Head of caudate nucleus (tissue), 42 donors: Measurements from ENCODE around the gene COL27A1.
"Not testable (repeated sequence)": the region's sequence is repeated elsewhere in the genome, so short reads cannot be mapped to it uniquely, and the experiment has no call there.

ENCODE experiments used
- DNase-seq, 42 donors: peaks; one replicate each; pipeline versions ENCODE4 v3.0.0 to v3.0.0-alpha.2; 2020 to 2021; ENCODE audit warnings: mixed read lengths in 7 of 42
- intact Hi-C: fragments of 100-400 bp; cut with DNase I; formaldehyde crosslinking; loops from one replicate; pipeline ENCODE4 v1.15.0; 2022

Gene COL27A1

DNA sequence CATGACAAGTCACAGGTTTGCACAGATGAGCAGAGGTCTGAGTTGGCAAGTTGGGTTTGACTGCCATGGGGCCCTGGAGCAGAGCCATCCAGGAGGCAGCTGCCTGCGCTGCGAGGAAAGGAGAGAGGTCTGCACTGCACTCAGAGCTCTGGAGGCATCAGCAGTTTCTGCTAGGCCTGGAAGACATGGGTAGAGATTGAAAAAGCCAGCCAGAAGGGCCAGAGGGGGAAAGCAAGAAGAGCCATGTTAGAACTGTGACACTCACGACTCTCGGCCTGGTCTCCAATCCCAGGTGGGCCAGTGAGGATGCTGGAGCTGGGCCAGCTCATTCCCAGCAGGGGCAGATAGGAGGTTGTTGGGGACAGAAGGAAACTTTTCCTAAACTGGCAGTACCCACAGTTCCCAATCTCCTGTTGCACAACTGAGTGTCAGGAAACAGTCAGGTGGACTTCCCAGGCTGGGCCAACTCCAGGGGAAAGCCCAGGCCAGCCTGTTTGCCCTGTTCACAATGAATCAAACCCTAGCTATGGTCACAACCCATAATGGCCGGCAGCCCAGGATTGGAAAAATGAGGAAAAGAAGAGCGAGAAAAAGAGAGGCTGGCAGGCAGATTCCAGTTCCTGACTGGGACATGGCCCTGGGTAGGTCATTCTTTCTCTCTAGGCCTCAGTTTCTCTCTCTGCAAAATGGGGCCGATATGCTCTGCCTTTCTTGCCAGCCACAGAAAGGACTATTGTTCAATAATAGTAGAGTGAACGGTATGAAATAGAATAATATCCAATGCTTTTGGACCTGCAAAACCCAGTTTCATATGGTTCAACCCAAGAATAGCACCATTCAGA, 159.8 kb downstream of the COL27A1 start:
- DNase-seq = peak in 10 of 42 donors; percentile 4 to 40 (median 17)
- intact Hi-C loops = no loop called here

DNA sequence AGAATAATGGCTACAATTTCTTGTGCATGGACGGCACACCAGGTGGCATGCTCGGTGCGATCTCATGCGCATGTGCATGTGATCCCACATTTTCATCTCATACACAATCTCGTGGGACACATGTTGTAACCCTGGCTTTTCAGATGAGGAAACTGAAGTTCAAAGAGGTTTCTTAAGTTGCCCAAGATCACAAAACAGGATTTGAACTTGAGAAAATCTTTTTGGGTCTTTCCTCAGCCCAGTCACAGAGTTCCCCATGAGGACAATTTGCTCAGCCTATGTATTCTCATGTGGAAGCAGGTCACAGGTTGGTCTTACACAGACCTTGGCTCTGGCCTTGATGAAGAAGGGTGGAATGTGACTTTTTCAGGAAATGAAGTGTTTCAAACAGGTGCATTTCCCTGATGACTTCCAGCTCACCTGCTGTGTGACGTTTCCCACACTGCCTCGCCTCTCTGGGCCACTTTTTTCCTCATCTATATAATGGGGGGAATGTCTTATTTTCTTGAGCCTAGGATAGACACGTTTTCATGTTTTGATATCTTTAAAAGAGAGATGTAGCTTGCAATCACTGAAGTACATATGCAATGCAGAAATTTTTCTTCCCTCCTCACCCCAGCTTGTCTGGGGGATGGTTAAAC, 160.5 kb downstream of the COL27A1 start:
- DNase-seq = peak in 7 of 42 donors; percentile 2 to 30 (median 4)
- intact Hi-C loops = no loop called here

DNA sequence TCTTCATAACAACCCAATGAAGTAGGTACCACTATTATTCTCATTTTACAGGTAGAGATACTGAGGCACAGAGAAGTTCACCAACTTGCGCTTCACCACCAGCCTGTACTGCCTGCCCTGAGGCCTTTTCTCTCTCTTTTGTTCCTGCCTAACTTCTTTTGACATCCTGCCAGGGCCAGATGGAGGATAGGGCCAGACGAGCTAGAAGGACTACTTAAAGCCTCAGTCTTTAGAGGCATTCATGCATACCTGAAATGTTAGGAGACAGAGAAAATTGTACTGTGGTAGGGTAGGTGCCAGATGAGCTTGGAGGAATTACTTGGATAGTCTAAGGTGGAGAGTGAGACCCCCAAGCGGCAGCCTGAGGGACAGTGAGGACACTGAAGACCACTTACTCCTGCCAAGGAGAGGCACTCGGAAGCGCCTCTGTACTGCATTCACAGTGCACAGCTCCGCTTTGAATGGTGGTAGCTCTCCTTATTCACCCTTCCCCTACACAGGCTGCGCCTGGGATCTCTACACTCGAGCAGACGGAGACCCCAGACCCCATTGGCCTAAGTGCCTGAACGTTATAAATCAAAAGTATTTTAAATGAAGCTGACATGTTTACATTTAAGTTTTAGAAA, 161.4 kb downstream of the COL27A1 start:
- peak in 7 of 42 donors; percentile 1 to 34 (median 7) for DNase-seq
- intact Hi-C loops = no loop called here

DNA sequence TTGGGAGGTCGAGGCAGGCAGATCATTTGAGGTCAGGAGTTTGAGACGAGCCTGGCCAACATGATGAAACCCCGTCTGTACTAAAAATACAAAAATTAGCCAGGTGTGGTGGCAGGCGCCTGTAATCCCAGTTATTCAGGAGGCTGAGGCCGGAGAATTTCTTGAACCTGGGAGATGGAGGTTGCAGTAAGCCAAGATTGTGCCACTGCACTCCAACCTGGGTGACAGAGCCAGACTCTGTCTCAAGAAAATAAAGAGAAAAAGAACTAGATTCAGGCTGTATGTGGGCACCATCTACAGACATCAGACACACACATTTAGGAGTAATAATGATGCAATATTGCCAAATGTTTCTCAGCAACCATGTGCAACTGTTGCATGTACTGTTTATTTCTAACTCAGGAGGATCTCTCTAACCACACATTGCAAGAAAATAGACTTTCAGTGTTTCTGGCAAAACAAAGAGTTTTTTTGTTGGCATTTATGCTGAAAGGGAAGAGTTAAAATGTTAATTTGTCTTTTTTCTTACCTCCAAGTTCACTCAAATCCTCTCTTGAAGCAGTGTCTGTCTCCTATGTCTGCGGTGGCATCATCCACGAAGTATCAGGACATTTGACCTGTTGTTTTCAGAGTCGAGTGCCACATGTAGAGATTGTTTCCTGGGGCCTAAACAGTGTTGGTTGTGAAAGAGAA, 162.5 kb downstream of the COL27A1 start:
- peak in 6 of 42 donors; percentile 0 to 25 (median 6) for DNase-seq

DNA sequence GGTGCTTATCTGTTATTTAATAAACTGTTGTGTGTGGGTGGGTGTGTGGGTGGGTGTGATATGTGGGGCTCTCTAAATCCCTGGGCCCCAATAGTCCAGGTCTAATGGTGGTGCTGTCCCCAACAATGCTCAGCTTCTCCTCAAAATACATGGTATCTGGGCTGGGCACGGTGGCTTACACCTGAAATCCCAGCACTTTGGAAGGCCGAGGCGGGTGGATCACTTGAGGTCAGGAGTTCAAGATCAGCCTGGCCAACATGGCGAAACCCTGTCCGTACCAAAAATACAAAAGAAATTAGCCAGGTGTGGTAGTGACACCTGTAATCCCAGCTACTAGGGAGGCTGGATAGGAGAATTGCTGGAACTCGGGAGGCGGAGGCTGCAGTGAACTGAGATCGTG, 163.1 kb downstream of the COL27A1 start:
- DNase-seq = peak in 7 of 42 donors; percentile 2 to 27 (median 3)
- intact Hi-C loops = no loop called here

More for the DNA sequence above, 162.5 kb downstream of the COL27A1 start:
- intact Hi-C loops = no loop called here

DNA sequence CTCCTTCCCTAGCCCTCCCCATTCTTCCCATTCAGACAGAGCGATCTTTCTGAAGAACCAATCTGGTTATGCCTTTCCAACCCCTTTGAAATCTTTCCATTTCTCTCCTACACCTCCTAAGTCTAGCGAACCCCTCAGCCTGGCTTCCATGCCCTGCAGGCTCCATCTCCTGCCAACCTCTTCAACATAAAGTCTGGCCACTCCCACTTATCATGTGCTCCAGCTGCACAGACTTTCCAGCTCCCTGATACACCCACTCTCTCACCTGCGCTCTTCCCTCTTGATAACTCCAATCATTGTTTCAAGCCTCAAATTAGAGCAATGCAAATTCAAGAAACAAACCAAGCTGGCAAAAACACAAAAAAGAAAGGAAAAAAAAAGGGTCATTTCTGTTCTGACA, 163.8 kb downstream of the COL27A1 start:
- intact Hi-C loops = no loop called here
- peak in 21 of 42 donors; percentile 14 to 73 (median 41) for DNase-seq

DNA sequence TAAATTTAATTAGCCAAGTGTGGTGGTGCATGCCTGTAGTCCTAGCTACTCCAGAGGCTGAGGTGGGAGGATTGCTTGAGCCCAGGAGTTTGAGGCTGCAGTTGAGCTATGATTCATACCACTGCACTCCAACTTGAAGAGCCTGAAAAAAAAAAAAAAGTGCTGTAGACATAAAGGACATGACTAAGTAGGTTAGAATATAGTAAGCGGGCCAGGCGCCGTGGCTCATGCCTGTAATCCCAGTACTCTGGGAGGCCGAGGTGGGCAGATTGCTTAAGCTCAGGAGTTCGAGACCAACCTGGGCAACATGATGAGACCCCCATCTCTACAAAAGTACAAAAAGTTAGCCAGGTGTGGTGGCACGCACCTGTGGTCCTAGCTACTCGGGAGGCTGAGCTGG, 165.4 kb downstream of the COL27A1 start:
- DNase-seq = peak in 1 of 42 donors; percentile 34
- intact Hi-C loops = not testable (repeated sequence)

DNA sequence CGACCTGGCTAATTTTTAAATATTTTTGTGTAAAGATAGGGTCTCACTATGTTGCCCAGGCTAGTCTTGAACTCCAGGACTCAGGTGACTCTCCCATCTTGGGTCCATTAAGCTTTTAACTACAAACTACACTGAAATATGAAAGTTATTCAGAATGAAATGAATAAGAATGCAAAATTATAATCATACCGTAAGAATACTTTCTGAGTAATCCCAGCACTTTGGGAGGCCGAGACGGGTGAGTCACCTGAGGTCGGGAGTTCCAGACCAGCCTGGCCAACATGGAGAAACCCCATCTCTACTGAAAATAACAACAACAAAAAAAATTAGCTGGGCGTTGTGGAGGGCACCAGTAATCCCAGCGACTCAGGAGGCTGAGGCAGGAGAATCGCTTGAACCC, 166.4 kb downstream of the COL27A1 start:
- intact Hi-C loops = no loop called here
- DNase-seq = peak in 1 of 42 donors; percentile 18

DNA sequence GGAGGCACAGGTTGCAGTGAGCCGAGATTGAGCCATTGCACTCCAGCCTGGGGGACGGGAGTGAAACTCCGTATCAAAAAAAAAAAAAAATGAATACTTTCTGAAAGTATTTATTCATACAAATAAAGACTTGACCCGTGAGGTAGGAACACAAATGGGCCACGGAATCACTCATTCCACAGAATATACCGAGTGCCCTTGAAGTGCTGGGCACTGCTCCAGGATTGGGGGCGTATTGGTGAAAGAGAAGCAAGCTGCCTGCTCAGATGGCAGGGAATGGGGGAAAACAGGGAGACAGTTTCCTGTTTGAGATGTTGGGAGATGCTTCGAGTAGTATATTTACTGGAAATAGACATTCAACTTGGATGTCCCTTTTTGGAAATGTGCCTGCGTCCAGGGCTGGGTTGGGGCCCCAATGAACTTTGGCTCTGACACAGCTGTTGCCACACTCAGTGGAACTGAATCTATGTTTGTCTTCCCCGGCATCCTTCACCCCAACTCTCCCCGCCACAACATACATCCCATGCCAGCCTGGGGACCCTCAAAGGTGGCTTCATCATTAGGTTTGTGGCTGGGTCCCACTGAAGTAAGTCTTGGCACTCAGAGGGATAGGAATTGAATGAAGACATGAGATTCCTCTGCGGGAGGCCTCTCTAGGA, 167.0 kb downstream of the COL27A1 start:
- DNase-seq, intact Hi-C loops: not testable (repeated sequence)

DNA sequence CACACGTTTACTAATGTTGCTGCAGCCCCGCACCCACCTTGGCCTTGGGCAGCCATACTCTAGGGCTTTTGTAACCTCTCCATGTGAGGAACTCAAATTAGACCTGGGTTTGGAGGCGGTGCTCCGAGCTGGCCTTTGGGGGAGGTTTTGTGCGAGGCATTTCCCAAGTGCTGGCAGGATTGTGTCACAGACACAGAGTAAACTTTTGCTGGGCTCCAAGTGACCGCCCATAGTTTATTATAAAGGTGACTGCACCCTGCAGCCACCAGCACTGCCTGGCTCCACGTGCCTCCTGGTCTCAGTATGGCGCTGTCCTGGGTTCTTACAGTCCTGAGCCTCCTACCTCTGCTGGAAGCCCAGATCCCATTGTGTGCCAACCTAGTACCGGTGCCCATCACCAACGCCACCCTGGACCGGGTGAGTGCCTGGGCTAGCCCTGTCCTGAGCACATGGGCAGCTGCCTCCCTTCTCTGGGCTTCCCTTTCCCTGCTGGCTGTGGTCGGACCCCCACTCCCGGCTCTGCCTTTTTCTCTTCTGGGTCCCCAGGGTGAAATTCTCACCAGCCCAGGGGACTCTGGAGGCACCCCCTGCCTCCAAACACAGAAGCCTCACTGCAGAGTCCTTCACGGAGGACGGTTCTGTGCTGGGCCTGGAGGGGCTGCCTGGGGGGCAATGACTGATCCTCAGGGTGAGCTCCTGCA, 167.6 kb downstream of the COL27A1 start, which contains the start of gene ORM1:
TSS of gene ORM1 (plus strand) at position 268 of the 701 bp plus-strand sequence. CDS start at position 304, 36 bp downstream.
- intact Hi-C loops = not testable (repeated sequence)

DNA sequence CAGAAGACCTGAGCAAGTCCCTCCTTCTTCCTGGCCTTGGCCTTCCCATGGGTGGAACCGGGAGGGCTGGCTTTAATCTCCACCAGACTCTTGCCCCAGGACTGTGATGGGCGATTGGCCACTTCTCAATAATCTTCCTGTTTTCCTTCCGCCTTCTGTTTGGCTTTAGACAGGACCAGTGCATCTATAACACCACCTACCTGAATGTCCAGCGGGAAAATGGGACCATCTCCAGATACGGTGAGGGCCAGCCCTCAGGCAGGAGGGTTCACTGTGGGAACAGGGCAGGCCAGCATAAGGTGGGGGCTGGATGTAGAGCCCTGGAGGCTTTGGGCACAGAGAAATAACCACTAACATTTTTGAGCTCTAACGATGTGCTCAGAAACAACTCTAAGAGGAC, 168.5 kb downstream of the COL27A1 start:
- DNase-seq, intact Hi-C loops: not testable (repeated sequence)

More for the DNA sequence above, 167.6 kb downstream of the COL27A1 start, which contains the start of gene ORM1:
- DNase-seq = not testable (repeated sequence)

DNA sequence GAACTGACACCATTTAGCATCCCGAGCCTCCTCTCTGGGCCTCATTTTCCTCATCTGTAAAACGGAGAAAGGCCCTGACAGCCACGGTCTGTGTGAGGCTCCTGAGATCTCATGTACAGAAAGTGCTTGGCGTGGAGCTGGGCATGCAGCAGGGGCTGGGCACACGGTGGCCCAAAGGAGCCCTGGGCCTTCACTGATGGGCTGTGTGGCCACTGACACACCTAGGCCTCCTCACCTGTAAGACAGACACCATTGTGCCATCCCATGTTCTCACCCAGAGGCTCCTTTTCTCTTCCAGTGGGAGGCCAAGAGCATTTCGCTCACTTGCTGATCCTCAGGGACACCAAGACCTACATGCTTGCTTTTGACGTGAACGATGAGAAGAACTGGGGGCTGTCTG, 169.2 kb downstream of the COL27A1 start:
- no peak for DNase-seq
- intact Hi-C loops = no loop called here

DNA sequence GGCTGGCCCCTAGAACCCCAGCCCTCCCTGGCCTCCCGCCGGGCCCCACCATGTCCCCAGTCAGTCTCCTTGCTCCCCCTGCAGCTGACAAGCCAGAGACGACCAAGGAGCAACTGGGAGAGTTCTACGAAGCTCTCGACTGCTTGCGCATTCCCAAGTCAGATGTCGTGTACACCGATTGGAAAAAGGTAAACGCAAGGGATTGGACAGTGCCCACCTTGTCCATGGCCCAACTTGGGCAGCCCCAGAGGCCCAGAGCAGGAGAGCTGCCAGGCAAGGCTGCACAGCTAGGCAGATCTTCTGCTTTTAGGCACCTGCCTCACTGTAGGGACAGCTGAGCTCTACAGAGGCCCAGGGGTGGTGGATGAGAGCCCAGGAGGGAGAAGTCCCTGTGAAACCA, 169.6 kb downstream of the COL27A1 start:
- intact Hi-C loops, DNase-seq: not testable (repeated sequence)

DNA sequence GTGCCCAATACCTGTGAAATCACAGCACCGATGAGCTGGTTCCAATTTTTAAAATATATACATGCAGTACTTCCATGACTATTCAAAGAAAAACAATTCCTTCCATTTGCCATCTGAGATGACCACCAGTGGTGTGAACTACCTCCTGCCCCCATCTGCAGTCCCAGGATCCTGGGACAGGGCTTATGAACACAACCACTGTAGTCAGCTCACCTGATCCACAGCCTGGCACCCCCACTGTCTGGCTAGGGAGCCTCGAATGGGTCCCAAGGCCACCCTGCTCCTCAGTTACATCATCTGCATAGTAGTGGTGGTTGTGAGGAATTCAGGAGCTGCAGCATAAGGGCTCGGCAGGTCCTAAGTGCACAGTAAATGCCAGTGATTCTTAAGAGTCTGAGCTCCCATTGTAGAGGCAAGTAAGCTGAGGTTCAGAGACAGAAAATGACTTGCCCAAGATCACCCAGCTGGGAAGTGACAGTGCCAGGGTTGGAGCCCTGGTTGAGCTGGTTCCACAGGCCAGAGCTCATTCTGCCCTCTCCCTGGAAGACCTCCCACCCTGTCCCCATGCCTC, 170.4 kb downstream of the COL27A1 start:
- intact Hi-C loops, DNase-seq: not testable (repeated sequence)

DNA sequence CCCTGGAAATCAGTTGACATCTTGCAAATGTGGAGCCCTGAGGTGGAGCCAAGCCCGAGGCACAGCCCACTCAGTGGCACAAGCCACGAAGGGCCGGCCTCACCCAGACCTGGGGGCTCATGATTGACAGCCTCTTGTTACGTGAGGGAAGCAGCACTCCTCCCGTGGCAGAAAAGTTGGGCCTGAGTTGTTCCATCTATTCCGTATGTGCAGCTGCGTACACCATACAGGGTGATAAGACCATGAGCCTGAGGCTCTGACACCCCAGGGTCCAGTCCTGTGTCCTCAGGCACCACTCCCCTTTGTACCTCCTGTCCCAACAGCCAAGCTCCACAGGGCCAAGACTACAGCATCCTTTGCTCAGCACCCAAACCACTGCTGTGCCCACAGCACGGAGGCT, 172.4 kb downstream of the COL27A1 start:
- intact Hi-C loops = no loop called here
- no peak for DNase-seq

DNA sequence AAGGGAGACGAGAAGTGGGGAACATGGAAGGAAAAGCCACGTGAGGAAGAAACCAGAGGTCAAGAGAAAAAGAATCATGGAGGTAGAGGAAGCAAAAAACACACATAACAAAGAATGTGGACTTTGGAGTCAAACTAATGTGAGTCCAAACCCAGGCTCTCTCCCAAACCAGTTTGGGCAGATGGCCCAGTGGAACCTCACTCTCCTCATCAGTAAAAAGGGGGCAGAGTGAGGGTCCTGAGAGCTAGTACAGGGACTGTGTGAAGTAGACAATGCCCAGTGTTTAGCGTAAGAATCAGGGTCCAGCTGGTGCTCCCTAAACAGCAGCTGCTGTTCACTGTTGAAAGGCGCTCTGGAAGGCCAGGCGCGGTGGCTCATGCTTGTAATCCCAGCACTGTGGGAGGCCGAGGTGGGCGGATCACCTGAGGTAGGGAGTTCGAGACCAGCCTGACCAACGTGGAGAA, 173.1 kb downstream of the COL27A1 start:
- DNase-seq, intact Hi-C loops: not testable (repeated sequence)

DNA sequence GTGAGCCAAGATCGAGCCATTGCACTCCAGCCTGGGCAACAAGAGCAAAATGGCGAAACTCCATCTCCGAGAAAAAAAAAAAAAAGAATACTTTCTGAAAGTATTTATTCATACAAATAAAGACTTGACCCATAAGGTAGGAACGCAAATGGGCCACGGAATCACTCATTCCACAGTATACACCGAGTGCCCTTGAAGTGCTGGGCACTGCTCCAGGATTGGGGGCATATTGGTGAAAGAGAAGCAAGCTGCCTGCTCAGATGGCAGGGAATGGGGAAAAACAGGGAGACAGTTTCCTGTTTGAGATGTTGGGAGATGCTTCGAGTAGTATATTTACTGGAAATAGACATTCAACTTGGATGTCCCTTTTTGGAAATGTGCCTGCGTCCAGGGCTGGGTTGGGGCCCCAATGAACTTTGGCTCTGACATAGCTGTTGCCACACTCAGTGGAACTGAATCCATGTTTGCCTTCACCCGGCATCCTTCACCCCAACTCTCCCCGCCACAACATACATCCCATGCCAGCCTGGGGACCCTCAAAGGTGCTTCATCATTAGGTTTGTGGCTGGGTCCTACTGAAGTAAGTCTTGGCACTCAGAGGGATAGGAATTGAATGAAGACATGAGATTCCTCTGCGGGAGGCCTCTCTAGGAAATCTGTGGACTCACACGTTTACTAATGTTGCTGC, 173.7 kb downstream of the COL27A1 start:
- peak in 2 of 42 donors; percentile 36 to 71 for DNase-seq
- intact Hi-C loops = not testable (repeated sequence)
